Lower lobe of right lung (tissue), 2 donors: ENCODE results near the gene STOML2. TPM values are rescaled to one million over a fixed set of nuclear protein-coding genes. Genes with fewer than 3 reads are reported as not detected.

ENCODE experiments used
- ATAC-seq, 2 donors: fragments of 200-7000 bp; cut with Tn5 transposase; one replicate each; pipeline ENCODE4 v1.9.1; 2020 to 2022; ENCODE audit warnings: mild to moderate bottlenecking in 2 of 2, moderate library complexity in 2 of 2
- DNase-seq: peaks from one replicate; pipeline ENCODE4 v3.0.0-alpha.2; 2020
- H3K27ac ChIP-seq: fragments of 200-600 bp; one replicate; pipeline ENCODE4 v1.8.0; 2022
- H3K27me3 ChIP-seq: fragments of 200-600 bp; one replicate; pipeline ENCODE4 v1.8.0; 2022; ENCODE audit warnings: low read depth
- H3K36me3 ChIP-seq: fragments of 200-600 bp; one replicate; pipeline ENCODE4 v1.8.0; 2022; ENCODE audit warnings: mild to moderate bottlenecking
- H3K4me1 ChIP-seq: fragments of 200-600 bp; one replicate; pipeline ENCODE4 v1.8.0; 2022
- H3K4me3 ChIP-seq: fragments of 200-600 bp; one replicate; pipeline ENCODE4 v1.8.0; 2022; ENCODE audit warnings: mild to moderate bottlenecking
- H3K9me3 ChIP-seq: fragments of 200-600 bp; one replicate; pipeline ENCODE4 v1.8.0; 2022
- intact Hi-C: fragments of 100-400 bp; cut with DNase I; formaldehyde crosslinking; loops from one replicate; pipeline ENCODE4 v1.11.0; 2022
- total RNA-seq: library from RNA; stranded (reverse); fragmentation: NEBNext Ultra II Directional; extraction: Animal tissue kit (Norgen Biotek cat#: 25700); gene quantifications from one replicate; pipeline ENCODE4 v1.2.1, GENCODE V29; 2021
- TF ChIP-seq, protein P1 (sequence below): fragments of 200-600 bp; IDR thresholded peaks from one replicate; pipeline ENCODE4 v1.8.0; 2022; ENCODE audit warnings: antibody characterized with exemption, mild to moderate bottlenecking
- donor health status: DM: no; HTN: yes; CAD: no; lungs with severe emphysema.

STOML2 gene
- total RNA-seq, 1 donor from 2014 or later, result 59.0 TPM

DNA sequence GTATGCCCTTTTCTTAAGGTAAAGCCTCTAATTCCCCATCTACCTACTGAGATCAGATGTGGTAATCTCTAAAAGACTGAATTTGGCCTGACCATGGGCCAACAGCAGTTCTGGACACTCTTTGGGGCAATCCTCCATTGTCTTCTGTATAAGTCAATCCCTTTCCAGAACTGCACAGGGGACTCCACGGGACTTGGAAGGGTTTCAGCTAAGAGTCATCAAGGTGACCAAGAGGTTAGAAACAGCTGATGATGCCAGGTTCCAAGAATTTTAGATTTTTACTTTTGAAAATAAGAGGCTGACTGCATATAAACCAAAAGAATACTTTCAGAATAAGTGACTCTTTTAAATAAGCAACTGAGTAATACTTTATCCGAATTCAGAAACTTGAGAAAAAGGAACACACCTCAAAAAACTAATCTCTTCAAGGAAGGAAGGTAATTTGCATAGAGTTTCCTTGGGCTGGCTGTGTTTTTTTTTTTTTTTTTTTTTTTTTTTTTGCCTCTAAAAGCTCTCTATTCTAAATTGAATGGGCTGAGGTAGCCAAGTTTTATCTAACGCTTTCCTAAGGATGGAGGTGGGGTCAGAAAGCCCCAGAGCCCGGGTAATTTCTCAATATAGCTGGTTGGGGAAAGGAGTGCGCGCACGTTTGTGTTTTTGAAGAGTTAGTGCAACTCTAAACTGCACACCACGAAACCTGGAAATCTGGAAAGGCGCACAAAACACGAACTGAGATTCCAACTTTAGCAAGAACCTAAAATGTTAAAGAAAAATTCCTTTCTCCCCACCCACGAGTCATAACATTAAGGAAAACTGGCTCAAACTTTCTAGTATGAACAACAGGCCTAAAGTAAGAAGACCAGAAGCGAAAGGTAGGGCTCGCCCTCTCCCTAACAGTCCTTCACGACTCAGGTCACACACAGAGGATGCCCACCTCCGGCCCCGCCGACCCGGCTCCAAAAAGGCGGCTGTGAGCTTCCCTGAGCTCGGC lies 31.8 kb downstream of the STOML2 start:
- ATAC-seq, result no peak
- DNase-seq, result no peak
- TF ChIP-seq, protein P1, sequence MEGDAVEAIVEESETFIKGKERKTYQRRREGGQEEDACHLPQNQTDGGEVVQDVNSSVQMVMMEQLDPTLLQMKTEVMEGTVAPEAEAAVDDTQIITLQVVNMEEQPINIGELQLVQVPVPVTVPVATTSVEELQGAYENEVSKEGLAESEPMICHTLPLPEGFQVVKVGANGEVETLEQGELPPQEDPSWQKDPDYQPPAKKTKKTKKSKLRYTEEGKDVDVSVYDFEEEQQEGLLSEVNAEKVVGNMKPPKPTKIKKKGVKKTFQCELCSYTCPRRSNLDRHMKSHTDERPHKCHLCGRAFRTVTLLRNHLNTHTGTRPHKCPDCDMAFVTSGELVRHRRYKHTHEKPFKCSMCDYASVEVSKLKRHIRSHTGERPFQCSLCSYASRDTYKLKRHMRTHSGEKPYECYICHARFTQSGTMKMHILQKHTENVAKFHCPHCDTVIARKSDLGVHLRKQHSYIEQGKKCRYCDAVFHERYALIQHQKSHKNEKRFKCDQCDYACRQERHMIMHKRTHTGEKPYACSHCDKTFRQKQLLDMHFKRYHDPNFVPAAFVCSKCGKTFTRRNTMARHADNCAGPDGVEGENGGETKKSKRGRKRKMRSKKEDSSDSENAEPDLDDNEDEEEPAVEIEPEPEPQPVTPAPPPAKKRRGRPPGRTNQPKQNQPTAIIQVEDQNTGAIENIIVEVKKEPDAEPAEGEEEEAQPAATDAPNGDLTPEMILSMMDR, result no peak
- peak overlapping the region; percentile 98 for H3K4me3 ChIP-seq
- H3K36me3 ChIP-seq, result peaks cover 27% of the 10 kb centered on the region
- peak overlapping the region; percentile 100 for H3K27ac ChIP-seq
- no peaks in the 10 kb centered on the region for H3K9me3 ChIP-seq
- no peaks in the 10 kb centered on the region for H3K27me3 ChIP-seq
- intact Hi-C loops, result no loop called here
- peaks cover 45% of the 10 kb centered on the region for H3K4me1 ChIP-seq

DNA sequence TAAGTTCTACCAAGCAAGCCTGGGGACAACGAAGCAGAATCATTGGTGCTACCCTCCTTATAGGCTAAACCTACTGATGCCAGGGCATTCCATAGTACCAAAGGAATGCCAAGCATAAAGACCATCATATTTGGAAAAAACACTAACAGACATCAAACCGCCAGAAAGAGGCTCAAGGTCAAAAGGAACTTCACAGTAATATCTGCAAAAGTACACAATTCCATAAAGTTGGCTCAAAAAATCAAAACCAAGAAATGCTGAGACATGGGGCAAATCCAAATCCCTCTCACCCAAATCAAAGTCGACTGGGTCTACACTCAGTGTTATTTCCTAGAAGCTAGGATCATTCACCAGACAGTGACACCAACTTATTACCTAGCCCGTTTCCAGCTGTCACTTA lies 33.9 kb downstream of the STOML2 start:
- TF ChIP-seq, protein P1, result no peak
- ATAC-seq (no peak), DNase-seq (no peak)
- no peaks in the 10 kb centered on the region for H3K27me3 ChIP-seq
- peaks cover 48% of the 10 kb centered on the region for H3K36me3 ChIP-seq
- no peaks in the 10 kb centered on the region for H3K9me3 ChIP-seq
- peaks cover 45% of the 10 kb centered on the region for H3K4me1 ChIP-seq
- no peak overlapping the region for H3K4me3 ChIP-seq
- intact Hi-C loops, result no loop called here
- H3K27ac ChIP-seq, result no peak overlapping the region

- H3K4me1 ChIP-seq, result peaks cover 39% of the 10 kb centered on the region
- no peak for ATAC-seq
- H3K9me3 ChIP-seq, result no peaks in the 10 kb centered on the region
- TF ChIP-seq, protein P1, result no peak
- H3K27me3 ChIP-seq, result no peaks in the 10 kb centered on the region
- peaks cover 68% of the 10 kb centered on the region for H3K36me3 ChIP-seq
- H3K27ac ChIP-seq, result no peak overlapping the region
- no peak overlapping the region for H3K4me3 ChIP-seq
- DNase-seq, result no peak
- intact Hi-C loops, result no loop called here
Observed at GRCh38 chr9:35067056-35067455, 35.9 kb downstream of the STOML2 start.

- intact Hi-C loops, result no loop called here
- H3K4me1 ChIP-seq, result no peaks in the 10 kb centered on the region
- H3K27ac ChIP-seq, result no peak overlapping the region
- H3K4me3 ChIP-seq, result no peak overlapping the region
- TF ChIP-seq, protein P1, result no peak
- ATAC-seq (no peak), DNase-seq (no peak)
- no peaks in the 10 kb centered on the region for H3K9me3 ChIP-seq
- H3K27me3 ChIP-seq, result no peaks in the 10 kb centered on the region
- H3K36me3 ChIP-seq, result peaks cover 100% of the 10 kb centered on the region
Observed at GRCh38 chr9:35060548-35061207, 42.3 kb downstream of the STOML2 start.

GRCh38 chr9:35059438-35059837 lies 43.5 kb downstream of the STOML2 start:
- Histone ChIP-seq H3K36me3 (peaks cover 100% of the 10 kb centered on the region), H3K27me3 (no peaks in the 10 kb centered on the region), H3K4me1 (no peaks in the 10 kb centered on the region), H3K27ac (no peak overlapping the region), H3K9me3 (no peaks in the 10 kb centered on the region), H3K4me3 (no peak overlapping the region)
- DNase-seq, result no peak
- TF ChIP-seq, protein P1, result no peak
- no peak for ATAC-seq
- intact Hi-C loops, result no loop called here
